GM19395 (cell line): ENCODE data around the gene NISCH.
"Not testable (repeated sequence)": the region's sequence is repeated elsewhere in the genome, so short reads cannot be mapped to it uniquely, and the experiment has no call there.

Experiments
- ATAC-seq: cut with Tn5 transposase; IDR thresholded peaks from one replicate; pipeline ENCODE4 v1.9.1; 2021; ENCODE audit warnings: mild to moderate bottlenecking, moderate library complexity; ENCODE audit not compliant: unreplicated experiment

The NISCH gene

DNA sequence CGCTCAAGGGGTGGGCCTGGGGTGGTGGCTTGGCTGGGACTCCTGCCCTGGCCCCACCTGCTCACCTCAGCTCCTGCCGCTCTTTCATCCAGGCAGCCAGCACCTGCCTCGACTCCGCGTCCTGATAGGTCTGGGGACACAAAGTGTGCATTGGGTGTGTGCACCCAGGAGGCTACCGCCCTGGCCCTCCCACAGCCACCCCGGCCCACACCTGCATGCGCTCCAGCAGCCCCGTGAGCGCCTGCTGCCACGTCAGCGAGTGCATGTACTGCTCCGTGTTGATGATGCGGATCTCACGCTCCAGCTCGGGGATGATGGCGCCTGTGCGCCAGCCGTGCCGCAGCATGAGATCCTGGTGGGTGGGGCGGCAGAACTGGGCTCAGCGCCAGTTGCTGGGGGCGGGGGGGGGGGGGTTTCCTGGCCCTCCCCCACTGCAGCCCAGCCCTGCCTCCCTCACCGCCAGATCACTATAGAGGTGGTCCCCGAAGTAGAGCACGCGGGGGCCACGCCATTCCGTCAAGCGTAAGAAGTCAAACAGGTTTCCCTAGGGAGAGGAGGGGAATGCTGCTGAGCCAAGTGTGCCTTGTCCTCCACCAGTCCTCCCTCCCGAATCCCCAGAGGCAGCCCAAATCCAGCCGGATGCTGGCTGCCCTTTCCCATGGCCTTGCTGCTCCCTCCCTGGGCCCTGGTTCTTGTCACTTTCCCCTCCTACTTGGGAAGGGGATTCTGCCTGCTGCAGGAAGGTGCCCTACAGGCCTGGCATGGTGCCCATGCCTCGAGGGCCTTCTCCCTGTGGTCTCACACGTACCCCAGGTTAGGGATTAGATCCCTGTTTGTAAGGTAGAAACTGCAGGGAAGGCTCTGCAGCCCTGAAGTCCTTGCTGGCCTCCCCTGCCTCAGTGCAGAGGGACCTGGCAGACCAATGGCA lies 69.6 kb downstream of the NISCH start:
- ATAC-seq: no peak

- ATAC-seq: no peak
Observed at GRCh38 chr3:52525680-52526561, 70.5 kb downstream of the NISCH start.

DNA sequence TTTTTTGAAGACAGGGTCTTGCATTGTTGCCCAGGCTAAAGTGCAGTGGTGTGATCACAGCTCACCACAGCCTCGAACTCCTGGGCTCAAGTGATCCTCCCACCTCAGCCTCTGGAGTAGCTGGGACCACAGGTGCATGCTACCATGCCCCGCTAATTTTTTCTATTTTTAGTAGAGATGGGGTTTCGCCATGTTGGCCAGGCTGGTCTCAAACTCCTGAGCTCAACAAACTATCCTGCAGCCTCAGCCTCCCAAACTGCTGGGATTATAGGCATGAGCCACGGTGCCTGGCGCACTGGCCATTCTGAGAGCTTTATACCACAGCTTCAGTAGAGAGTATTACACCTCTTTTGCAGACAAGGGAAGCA lies 71.3 kb downstream of the NISCH start:
- not testable (repeated sequence) for ATAC-seq

GRCh38 chr3:52527039-52527731 lies 71.8 kb downstream of the NISCH start:
- no peak for ATAC-seq

GRCh38 chr3:52527732-52528585 lies 72.6 kb downstream of the NISCH start:
- no peak for ATAC-seq

- no peak for ATAC-seq
Observed at GRCh38 chr3:52528586-52529375, 73.4 kb downstream of the NISCH start.

GRCh38 chr3:52529376-52530333 lies 74.3 kb downstream of the NISCH start:
- ATAC-seq: no peak

GRCh38 chr3:52530918-52531826 lies 75.8 kb downstream of the NISCH start:
- no peak for ATAC-seq

DNA sequence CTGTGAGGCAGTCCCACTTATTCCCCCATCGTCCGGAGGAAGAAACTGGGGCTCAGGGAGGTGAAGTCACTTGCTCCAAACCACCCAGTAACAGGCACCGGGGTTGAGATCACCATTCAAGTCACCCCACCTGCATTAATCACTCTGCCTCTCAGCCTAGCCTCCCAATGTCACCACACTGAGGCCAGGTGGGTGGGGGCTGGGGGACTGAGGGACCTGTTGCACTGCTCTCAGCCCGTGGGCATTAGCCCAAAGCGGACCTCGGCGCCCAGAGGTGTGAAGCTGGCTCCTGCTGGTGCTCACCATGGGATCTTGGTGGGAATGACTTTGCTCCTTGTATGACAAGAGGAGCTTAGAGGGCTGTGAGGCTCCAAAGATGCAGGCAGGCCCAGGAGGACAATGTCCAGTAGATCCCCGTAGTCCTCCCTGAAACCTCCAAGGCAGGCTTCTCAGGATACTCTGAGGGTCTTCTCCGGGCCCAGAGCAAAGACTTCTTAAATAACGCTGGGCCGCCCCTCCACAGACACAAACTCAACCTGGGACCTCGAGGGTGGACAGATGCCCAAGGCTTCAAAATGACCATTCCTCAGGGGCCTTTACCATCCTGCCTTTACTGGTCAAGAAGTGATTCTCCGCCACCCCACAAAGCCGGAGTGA lies 76.6 kb downstream of the NISCH start:
- ATAC-seq: no peak

DNA sequence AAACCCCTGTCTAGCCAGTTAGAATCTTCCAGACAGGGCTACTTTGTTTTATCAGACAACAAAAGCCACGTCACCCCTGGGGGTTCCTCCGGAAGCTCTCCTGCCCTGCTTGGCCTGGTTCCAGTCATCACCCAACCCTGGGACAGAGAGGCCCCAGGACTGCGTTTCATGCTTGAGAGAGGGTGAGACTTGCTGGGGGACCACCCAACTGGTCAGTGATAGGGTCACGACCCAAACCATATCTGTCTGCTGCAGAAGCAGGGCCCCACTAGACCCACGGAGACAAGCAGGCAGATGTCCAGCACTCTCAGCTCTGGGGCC lies 77.1 kb downstream of the NISCH start:
- no peak for ATAC-seq

GRCh38 chr3:52532838-52533622 lies 77.6 kb downstream of the NISCH start:
- no peak for ATAC-seq

GRCh38 chr3:52533623-52534280 lies 78.3 kb downstream of the NISCH start, which contains the start of gene NT5DC2:
NT5DC2 (minus strand) TSS chr3:52533857; CDS start chr3:52533737, 120 bp downstream.
- ATAC-seq: no peak

GRCh38 chr3:52534281-52535183 lies 79.1 kb downstream of the NISCH start:
- no peak for ATAC-seq

- ATAC-seq: no peak
Observed at GRCh38 chr3:52535411-52536111, 80.2 kb downstream of the NISCH start.
